NCI-H187 (cell line): Measurements from ENCODE around the gene SNX9.
"Not testable (repeated sequence)": the region's sequence is repeated elsewhere in the genome, so short reads cannot be mapped to it uniquely, and the experiment has no call there.

Source experiments
- DNase-seq, 2 experiments: peaks; one replicate each; lab custom pipeline; 2025; lab: John Stamatoyannopoulos, UW

The SNX9 gene

DNA sequence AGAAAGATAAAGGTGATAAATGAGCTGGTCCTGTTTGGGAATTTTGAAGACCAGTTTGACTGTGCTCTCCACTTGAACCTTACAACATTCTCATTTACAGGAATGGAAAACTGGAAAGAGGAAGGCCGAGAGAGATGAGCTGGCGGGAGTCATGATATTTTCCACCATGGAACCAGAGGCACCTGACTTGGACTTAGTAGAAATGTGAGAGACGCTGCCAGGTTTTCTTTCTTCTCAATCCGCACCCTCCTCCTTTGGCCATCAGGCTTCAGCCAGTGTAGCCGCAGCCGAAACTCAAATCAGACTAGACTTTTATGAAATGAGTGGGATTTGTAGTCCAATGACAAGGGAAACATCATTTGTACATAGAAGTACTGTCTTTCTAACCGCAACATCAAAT lies 104.0 kb downstream of the SNX9 start:
- no peak for DNase-seq

DNA sequence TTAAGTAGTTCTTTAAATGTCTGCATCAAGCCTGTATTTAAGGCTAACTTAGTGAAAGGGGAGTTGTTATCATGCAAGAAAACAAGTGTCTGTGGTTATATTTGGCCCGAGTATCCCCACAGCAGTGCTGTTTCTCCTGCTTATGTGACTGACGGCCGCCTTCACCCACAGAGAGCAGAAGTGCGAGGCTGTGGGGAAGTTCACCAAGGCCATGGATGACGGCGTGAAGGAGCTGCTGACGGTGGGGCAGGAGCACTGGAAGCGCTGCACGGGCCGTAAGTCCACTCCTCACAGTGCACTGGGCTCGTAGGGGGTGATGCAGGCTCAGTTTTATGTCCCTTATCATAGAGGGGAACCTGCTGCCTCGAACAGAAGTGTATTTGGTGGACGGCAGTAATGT lies 105.4 kb downstream of the SNX9 start:
- DNase-seq = no peak

DNA sequence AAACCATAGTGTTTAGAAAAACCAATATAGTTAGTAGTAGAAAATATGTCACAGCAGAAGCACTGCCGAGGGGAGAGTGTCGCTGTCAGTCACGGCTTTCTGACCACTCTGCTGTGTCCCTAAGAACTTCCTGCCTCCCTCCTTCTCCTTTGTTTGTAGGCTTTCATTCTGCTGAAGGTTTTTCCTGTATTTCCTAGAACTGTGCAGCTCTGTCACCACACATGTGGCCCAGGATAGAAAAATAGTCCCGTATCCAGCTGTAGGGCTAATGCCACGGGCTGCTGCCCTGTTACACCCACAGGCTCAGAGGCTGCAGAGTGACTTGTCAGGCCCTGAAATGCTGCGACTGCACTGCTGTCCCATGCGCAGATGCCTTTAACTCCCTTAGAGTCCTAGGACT lies 106.0 kb downstream of the SNX9 start:
- no peak for DNase-seq

DNA sequence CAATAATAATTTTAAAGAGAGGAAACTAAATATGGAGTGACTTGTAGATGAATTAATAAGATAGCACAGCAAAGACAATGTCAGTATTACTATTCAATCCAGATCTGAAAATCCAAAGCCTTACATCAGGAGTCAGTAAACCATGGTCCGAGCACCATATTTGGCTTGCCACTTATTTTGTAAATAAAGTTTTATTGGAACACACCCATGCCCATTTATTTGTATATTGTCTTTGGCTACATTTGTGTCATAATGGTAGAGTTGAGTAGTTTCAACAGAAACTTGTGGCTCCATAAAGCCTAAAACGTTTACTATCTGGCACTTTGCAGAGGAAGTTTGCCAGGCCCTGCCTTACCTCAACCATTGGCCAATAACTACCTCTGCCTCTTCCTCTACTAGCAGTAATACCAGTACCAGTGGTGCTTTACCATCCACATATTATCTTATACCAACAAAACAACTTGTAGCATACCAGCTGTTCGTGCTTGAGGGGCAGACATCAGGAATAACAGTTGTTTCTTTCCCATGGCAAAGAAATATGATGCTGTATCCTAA lies 106.8 kb downstream of the SNX9 start:
- DNase-seq = no peak

DNA sequence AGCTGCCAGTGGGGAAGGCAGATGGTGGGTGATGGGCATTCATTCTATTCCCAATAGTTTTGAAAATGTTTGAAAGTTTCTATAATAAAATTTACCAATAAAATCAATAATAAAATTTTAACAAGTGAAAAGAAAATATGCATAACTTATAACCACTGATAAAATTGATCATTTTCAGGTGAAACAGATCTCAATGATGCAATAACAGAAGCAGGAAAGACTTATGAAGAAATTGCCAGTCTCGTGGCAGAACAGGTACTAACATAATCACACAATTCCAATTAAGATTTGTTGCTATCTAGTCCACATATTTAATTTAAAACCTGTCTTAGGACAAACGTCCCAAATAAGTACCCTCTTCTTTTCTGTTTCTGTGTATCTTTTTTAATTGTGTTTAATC lies 112.7 kb downstream of the SNX9 start:
- DNase-seq = no peak

DNA sequence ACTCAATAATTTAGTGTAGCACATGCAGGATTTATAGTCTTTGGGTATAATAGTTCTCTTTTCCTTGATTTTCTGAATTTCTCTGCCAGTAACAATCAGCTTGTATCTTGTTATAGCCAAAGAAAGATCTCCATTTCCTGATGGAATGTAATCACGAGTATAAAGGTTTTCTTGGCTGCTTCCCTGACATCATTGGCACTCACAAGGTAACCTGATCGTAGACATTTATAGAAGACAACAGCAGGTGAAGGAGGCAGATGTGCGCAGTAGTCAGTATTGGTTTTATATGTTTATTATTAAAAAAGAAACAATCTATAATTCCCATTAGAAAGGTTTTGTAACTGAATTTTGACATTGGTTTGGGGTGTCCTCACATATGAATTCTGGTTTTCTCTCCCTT lies 114.3 kb downstream of the SNX9 start:
- no peak for DNase-seq

DNA sequence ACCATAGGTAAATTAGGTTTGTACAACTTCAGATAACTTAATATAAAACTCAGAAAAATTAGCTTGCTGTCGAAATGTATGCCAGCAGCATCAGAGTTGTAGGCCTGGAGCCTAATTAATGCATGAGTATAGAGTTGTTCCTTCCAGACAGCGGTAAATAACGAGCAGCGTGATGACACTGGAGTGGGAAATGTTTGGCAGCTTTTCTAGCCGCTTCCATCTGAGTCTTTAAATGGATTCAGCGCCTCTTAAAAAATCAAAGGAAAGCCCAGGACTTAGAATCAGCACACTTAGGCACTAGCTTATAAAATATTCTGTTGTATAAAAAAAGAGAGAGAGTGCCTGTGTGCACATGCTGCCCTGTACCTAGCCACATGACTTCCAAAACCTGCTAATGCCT lies 114.9 kb downstream of the SNX9 start:
- no peak for DNase-seq

DNA sequence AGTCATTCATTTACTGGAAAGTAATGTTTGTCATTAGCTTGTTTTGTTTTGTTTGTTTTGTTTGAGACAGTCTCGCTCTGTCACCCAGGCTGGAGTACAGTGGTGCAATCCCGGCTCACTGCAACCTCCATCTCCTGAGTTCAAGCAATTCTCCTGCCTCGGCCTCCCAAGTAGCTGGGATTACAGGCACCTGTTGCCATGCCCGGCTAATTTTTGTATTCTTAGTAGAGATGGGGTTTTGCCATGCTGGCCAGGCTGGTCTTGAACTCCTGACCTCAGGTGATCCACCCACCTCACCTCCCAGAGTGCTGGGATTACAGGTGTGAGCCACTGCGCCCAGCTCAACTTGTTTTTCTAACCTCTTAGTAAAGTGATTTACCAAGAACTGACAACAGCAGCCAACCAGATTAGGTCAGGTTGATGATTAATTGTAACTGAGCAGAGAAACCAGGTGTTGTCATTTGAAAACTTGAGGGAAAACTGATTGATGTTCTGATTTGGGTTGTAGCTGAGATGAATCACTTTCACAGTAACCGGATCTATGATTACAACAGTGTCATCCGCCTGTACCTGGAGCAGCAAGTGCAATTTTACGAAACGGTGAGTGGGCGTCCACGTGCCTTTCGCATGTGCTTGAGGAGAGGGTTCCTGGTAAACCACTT lies 117.5 kb downstream of the SNX9 start:
- DNase-seq = not testable (repeated sequence)

DNA sequence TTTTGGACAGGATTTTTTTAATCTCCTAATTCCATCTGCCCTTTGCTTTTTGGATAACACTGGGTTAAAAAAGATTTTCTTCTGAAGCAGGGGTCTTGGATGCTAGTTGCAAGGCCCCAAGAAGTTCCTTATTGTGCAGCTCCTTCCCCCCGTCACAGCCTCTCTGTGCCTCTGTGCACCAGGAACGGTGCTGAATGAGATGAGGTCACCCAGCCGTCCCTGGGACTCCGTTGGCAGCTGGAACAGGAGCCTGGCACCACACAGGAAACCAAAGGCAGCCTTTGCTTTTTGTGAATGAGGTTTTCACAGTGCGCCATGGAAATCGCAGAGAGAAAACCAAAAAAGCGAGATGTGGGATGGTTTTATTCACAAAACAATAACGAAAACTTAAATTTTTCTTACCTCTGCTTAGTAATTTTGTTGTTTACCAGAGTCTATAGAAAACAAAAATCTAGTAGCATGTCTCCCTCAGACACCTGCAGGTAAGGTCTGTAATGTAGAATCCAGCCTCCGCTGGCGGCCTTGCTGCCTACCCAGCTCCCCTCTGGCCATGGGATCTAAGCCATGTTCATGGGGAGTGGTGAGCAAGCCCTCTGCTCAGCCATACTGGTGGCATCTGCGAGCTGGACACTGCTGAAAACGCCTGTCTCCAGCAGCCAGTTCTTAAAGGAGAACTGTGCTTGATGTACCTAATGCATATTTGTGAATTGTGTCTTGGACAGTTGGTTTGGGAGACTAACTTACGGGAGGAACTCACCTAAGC lies 118.2 kb downstream of the SNX9 start:
- DNase-seq = no peak

DNA sequence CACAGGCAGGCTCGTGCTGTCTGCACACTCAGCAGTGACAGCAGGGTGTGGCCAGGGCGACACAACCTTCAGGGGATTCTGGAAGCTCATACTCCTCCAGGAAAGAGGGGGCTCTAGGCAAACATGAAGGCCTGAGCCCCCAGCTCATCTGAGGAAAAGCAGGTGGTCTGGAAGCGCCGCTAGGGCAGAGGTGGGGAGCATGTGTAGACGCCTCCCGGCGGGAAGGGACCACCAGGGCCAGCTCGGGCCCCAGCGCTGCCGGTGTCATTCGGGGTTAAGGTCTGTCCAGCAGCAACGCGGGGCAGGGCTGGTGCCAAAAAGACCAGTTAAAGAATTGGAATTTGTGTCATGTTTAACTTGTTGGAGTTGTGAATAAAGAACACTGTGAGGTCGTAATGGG lies 119.3 kb downstream of the SNX9 start:
- no peak for DNase-seq

DNA sequence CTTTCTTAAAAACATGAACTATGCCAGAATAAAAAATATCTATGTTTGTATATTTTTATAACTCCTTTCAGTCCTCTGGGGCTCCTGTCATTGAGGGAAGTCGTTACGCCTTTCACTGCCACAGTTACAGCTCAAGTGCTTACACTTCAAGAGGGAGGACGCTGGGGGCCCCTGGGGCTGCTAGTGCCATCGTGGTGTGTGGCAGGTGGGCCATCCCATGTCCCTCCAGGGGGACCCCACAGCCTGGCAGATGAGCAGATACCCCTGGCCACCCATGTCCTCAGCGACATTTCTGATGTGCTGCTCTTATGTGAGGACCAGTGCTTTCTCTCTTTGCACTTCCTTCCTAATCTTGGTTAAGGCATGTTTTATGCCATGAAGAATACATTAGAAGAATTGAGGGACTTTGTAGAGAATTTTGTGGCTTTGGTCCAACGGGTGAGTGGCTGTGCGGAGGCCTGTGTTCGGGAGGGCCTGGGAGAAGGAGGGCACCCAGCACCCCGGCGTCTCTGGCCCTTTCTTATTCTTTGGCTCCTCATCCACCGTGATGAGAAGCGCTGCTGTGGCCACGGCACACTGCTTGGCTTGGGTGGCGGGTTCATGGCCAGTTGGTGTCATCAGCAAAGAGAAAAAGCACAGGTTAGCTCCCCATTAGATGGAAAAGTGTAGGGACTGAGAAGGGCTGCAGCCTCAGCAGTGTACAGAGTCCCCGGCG lies 120.4 kb downstream of the SNX9 start:
- DNase-seq = no peak

DNA sequence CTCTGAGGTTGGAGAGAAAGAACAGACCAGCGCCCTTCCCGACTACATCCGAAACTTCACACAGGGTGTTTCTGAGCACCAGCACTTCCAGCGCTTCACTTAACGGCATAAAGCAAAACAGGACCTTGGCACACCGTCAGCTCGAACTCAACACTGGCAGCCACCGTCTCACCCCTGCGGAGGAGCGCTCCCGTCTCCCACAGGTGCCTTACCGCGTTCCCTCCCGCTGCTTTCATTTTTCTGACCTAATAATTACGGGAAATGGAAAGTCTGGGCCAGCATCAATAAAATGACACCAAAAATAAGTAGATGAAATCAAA lies 120.9 kb downstream of the SNX9 start:
- DNase-seq = no peak

DNA sequence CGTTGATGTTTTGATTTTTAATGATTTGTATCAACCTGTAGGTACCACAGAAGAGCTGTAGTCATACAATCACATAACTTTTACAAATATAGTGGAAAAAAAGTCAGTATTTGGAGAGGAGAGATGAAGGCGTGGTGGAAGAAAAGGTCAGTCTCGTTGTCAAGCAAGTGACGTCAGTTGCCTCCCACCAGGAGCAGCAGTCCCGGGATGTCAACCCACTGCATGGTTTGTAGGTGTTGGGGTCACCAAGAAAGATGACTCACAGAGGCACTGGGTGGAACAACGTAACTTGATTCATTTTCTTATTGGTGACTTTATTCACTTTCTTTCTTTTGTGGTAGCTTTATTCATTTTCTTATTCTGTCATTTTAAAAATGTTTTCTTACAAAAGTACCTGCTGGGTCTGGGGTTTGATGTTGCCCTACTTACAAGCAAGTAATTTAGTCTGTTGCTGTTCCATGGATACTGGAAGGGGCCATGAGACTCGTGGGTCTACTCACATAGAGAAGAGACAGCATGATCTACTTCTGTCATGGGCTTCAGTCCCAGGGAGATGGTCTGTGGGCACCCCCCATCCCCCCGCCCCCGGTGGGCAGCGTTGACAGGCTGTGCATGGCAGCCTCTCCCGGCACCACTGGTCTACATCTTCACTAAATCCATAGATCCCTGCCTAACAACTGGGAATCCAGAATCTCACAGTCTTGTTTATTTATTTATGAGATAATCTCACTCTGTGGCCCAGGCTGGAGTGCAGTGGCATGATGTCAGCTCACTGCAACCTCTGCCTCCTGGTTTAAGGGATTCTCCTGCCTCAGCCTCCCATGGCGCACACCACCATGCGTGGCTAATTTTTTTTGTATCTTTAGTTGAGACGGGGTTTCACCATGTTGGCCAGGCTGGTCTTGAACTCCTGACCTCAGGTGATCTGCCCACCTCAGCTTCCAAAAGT lies 122.2 kb downstream of the SNX9 start:
- DNase-seq = no peak

DNA sequence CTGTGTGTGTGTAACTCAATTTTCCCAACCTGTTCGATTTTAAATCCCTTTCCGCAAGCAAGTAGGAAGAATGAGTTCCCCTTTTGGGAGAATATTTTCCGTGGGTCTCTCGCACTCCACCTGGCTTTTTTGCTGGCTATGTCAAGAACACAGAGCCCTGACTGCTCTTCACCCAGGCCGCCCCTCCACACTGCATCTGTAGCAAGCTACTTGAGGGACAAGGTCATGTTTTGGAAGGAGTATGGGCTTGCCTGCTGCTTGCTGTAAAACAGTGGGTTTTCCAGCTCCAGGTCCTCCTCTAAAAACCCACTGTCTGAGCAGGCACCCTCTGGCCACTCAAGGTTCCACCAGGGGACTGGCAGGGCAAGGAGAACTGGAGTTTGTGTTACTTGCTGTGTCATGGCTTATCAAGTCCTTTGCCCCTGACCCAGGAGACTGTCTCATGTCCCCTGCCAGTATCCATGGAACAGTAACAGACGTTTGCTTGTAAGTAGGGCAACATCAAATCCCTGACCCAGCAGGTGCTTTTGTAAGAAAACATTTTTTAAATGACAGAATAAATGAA lies 123.1 kb downstream of the SNX9 start:
- no peak for DNase-seq

DNA sequence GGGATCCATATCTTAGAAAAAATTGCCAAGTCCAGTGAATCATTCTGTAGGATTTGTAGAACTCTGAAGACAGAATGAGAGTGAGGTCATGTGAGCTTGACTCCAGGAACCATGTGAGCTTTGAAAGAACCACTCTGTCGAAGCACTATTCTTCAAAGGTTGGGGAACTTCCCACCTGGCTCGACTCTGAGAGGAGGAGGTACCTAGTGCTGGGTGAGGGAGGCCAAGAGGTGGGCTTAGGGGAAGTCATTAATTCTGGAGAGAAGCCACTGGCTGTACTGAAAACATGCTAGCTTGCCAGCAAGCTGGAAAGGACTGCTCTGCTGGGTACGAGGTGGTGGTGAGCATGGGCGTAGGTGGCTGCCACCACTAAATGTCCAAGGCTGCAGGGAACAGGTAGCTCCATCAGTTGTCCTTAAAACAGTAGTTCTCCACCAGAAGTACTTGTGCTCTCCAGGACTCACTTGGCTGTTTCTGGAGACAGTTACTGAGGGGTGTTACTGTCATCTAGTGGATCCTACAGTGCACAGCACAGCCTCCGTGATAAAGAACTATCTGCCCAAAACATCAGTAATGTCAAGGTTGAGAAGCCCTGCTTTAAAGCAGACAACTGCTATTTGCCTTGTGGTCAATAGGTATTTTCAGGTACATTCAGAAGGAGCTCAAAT lies 124.0 kb downstream of the SNX9 start:
- DNase-seq = no peak

DNA sequence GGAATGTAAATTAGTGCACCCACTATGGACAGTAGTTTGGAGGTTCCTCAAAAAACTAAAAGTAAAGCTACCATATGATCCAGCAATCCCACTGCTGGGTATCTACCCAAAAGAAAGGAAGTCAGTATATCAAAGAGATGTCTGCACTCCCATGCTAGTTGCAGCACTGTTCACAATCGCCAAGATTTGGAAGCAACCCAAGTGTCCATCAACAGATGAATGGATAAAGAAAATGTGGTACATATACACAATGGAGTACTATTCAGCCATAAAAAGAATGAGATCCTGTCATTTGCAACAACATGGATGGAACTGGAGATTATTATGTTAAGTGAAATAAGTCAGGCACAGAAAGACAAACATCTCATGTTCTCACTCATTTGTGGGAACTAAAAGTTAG lies 127.9 kb downstream of the SNX9 start:
- DNase-seq = not testable (repeated sequence)

DNA sequence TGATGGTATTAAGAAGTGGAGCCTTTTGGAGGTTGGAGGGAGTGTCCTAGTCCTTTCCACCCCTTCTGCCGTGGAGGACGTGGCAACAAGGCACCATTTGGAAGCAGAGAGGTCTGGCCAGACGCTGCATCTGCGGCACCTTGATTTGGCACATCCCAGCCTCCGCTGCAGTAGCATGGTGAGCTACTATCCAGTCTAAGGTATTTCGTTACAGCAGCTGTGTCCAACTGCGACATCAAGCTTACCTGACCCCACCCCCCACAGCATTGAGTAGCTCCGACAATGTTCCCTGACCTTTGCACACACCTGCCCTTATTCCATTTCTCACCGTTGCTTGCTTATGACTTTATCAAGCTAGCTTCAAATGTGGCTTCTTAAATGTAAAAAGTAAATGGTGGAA lies 128.8 kb downstream of the SNX9 start:
- no peak for DNase-seq

DNA sequence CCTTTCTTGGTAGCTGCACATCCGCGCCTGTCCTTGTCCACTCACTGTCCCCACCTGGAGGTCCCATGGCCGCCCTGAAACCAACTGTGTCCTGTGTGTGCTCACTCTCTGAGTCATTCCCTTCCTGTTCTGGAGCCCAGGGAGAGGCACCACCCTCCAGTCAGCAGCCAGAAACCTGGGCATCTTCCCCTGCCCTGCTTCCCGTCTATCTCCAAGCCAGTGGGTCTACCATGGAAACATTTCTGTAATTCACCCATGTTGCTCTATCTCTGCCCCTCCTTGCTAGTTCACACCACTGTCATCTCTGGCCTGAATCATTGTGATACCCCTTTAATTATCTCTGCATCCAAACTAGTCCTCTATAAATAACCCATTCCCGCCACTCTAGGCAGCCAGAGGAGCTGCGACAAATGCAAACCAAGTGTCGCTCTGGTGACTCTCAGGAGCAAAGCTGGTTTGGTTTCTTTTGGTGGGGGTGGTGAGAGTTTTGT lies 129.9 kb downstream of the SNX9 start:
- no peak for DNase-seq

DNA sequence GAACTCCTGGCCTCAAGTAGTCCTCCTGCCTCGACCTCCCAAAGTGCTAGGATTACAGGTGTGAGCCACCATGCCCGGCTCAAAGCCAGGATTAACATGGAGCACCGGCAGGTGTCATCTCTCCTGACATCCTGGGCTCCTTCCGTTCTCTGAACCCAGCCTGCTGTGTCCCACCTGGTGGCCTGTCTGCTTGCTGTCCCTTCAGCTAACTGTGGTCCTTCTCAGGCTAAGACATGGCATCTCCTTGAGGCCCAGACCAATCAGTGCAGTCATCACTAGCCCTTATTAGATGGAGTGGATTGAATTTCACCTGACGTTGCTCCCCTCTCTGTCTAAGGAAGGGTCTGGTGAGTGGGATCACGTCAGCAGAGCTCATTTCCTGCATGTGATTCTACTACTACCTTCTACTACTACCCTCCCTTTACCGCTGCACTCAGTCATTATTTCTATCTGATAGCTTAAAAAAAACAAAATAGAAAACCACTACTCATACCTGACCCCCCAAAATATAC lies 130.6 kb downstream of the SNX9 start:
- no peak for DNase-seq
